IMR-90 (cell line): ENCODE results near the gene TNRC6A. TPM values are rescaled to one million over a fixed set of nuclear protein-coding genes. Genes with fewer than 3 reads are reported as not detected.
A peak's percentile ranks its signal among the peaks of the same experiment; 100 is the strongest.

Experiments used
- ATAC-seq: fragments of 200-7000 bp; cut with Tn5 transposase; 2 replicates; pipeline ENCODE4 v1.9.1; 2020; ENCODE audit warnings: low read depth, mild to moderate bottlenecking, moderate library complexity
- BruUV-seq: library from RNA; stranded (reverse); fragments of 400-500 nt; replicated peaks from 2 replicates; lab custom pipeline; 2021; lab: Mats Ljungman, UMichigan
- CTCF ChIA-PET: fragments of 300-600 bp; formaldehyde crosslinking; extraction: SDS; loops from one replicate; lab custom pipeline; 2021; ENCODE audit warnings: antibody characterized with exemption; lab: Yijun Ruan, JAX
- POLR2A ChIA-PET: fragments of 300-600 bp; sonication (Branson Sonifier 250); formaldehyde crosslinking; loops from one replicate; lab custom pipeline; 2022; ENCODE audit warnings: antibody characterized with exemption; ENCODE audit not compliant: unreplicated experiment; lab: Charles Lee
- DNase-seq: peaks from one replicate; pipeline ENCODE4 v3.0.0; 2013
- H2AFZ ChIP-seq: replicated peaks from 2 replicates; pipeline ENCODE3; 2013; ENCODE audit warnings: low read length, mild to moderate bottlenecking; ENCODE audit not compliant: poor library complexity
- H2AK5ac ChIP-seq: 2 replicates; pipeline ENCODE4 v1.6.1; 2013; ENCODE audit warnings: low read depth, low read length, inconsistent platforms
- H2AK9ac ChIP-seq: replicated peaks from 2 replicates; pipeline ENCODE3; 2013; ENCODE audit warnings: mild to moderate bottlenecking, low read depth, low read length, moderate library complexity; ENCODE audit not compliant: poor library complexity
- H2BK120ac ChIP-seq: 2 replicates; pipeline ENCODE4 v1.6.1; 2013; ENCODE audit warnings: low read depth, low read length, inconsistent platforms
- H2BK15ac ChIP-seq: 3 replicates; pipeline ENCODE4 v1.6.1; 2013; ENCODE audit warnings: low read depth, low read length, inconsistent platforms
- H2BK20ac ChIP-seq: 2 replicates; pipeline ENCODE4 v1.6.1; 2013; ENCODE audit warnings: low read depth, mild to moderate bottlenecking, inconsistent platforms, low read length, moderate library complexity
- H2BK5ac ChIP-seq: 2 replicates; pipeline ENCODE4 v1.6.1; 2013; ENCODE audit warnings: mild to moderate bottlenecking, low read depth, low read length, inconsistent platforms; ENCODE audit not compliant: poor library complexity, severe bottlenecking
- H3K14ac ChIP-seq: replicated peaks from 2 replicates; pipeline ENCODE4 v1.6.1; 2013; ENCODE audit warnings: low read depth, low read length, inconsistent platforms
- H3K18ac ChIP-seq: 2 replicates; pipeline ENCODE4 v1.6.1; 2013; ENCODE audit warnings: low read depth, low read length, control low read depth
- H3K23ac ChIP-seq: 2 replicates; pipeline ENCODE4 v1.6.1; 2013; ENCODE audit warnings: low read depth, low read length, inconsistent platforms
- H3K27ac ChIP-seq: 2 replicates; pipeline ENCODE4 v1.5.1; 2013; ENCODE audit warnings: mild to moderate bottlenecking, control low read depth, low read length; ENCODE audit not compliant: insufficient read depth
- H3K27me3 ChIP-seq: 2 replicates; pipeline ENCODE4 v1.6.1; 2013; ENCODE audit warnings: low read length; ENCODE audit not compliant: control insufficient read depth, insufficient read depth
- H3K36me3 ChIP-seq: 2 replicates; pipeline ENCODE4 v1.6.1; 2013; ENCODE audit warnings: low read length, mixed read lengths; ENCODE audit not compliant: control insufficient read depth, insufficient read depth
- H3K4ac ChIP-seq: 2 replicates; pipeline ENCODE4 v1.6.1; 2013; ENCODE audit warnings: low read depth, low read length, inconsistent platforms
- H3K4me1 ChIP-seq: 2 replicates; pipeline ENCODE4 v1.6.1; 2013; ENCODE audit warnings: low read length, mixed read lengths; ENCODE audit not compliant: control insufficient read depth, insufficient read depth
- H3K4me2 ChIP-seq: 2 replicates; pipeline ENCODE4 v1.6.1; 2013; ENCODE audit warnings: low read depth, mild to moderate bottlenecking, control low read depth, low read length, moderate library complexity
- H3K4me3 ChIP-seq: 2 replicates; pipeline ENCODE4 v1.5.1; 2013; ENCODE audit warnings: low read depth, mild to moderate bottlenecking, control low read depth, low read length, moderate library complexity; ENCODE audit not compliant: insufficient read depth
- H3K56ac ChIP-seq: 2 replicates; pipeline ENCODE4 v1.6.1; 2013; ENCODE audit warnings: low read length, inconsistent platforms; ENCODE audit not compliant: insufficient read depth; ENCODE audit errors: extremely low read depth
- H3K79me1 ChIP-seq, 2 experiments: 2 replicates each; pipeline ENCODE4 v1.6.1; 2013; ENCODE audit warnings: low read length in 2 of 2, inconsistent platforms in 1 of 2, low read depth in 1 of 2
- H3K9ac ChIP-seq: 2 replicates; pipeline ENCODE4 v1.6.1; 2013; ENCODE audit warnings: low read depth, low read length, control low read depth
- H3K9me1 ChIP-seq: 2 replicates; pipeline ENCODE4 v1.6.1; 2013; ENCODE audit warnings: low read length, inconsistent platforms; ENCODE audit not compliant: insufficient read depth
- H3K9me3 ChIP-seq: 2 replicates; pipeline ENCODE4 v1.6.1; 2013; ENCODE audit warnings: low read length; ENCODE audit not compliant: control insufficient read depth, insufficient read depth
- H4K20me1 ChIP-seq: 2 replicates; pipeline ENCODE4 v1.6.1; 2013; ENCODE audit warnings: low read length, inconsistent platforms; ENCODE audit not compliant: insufficient read depth
- H4K5ac ChIP-seq: 2 replicates; pipeline ENCODE4 v1.6.1; 2013; ENCODE audit warnings: mild to moderate bottlenecking, low read depth, low read length, control low read depth
- H4K8ac ChIP-seq, 2 experiments: 2 replicates each; pipeline ENCODE4 v1.6.1; 2013; ENCODE audit warnings: low read depth in 2 of 2, low read length in 2 of 2, control low read depth in 1 of 2, inconsistent platforms in 1 of 2
- H4K91ac ChIP-seq: 2 replicates; pipeline ENCODE4 v1.6.1; 2013; ENCODE audit warnings: low read depth, low read length, inconsistent platforms; ENCODE audit not compliant: insufficient read depth
- RCOR1 ChIP-seq: IDR thresholded peaks from 2 replicates; pipeline ENCODE4 v1.6.1; 2012; ENCODE audit warnings: mild to moderate bottlenecking, low read length, improper control_type of control experiment; ENCODE audit not compliant: insufficient replicate concordance
- RFX5 ChIP-seq: IDR thresholded peaks from 2 replicates; pipeline ENCODE4 v1.8.0; 2012; ENCODE audit warnings: low read depth, mild to moderate bottlenecking, low read length, moderate library complexity
- WGBS, 2 experiments: methylation state at CpG; one replicate each; pipeline versions ENCODE4 v1.1.5 to v1.1.7; 2013; ENCODE audit warnings: missing lambda C conversion rate in 2 of 2; ENCODE audit not compliant: insufficient read length in 1 of 2; ENCODE audit errors: extremely low coverage in 2 of 2; 5-methylcytosine and 5-hydroxymethylcytosine counted together
- dilution Hi-C: fragments of 300-500 bp; cut with HindIII; formaldehyde crosslinking; loops from one replicate; pipeline ENCODE4 v1.14.3; 2018; ENCODE audit warnings: low sequenced_read_pairs; ENCODE audit not compliant: unreplicated experiment
- in situ Hi-C: fragments of 300-500 bp; cut with MboI; formaldehyde crosslinking; loops from 3 replicates; pipeline ENCODE4 v1.14.3; 2019; ENCODE audit warnings: low sequenced_read_pairs, inconsistent platforms, mixed read lengths
- intact Hi-C: fragments of 100-400 bp; cut with micrococcal nuclease; formaldehyde crosslinking; loops from 2 replicates; pipeline ENCODE4 v1.10.0; 2022
- polyA plus RNA-seq, 3 experiments: library from polyadenylated mRNA; depleted of rRNA; stranded (reverse); fragments of >200 nt; gene quantifications; 2 replicates each; pipeline ENCODE4 v1.2.3, GENCODE V29; 2012; ENCODE audit warnings: low replicate concordance in 1 of 3
- total RNA-seq: library from RNA; depleted of rRNA; stranded (reverse); fragments of >200 nt; gene quantifications from 2 replicates; pipeline ENCODE4 v1.2.3, GENCODE V29; 2012
- TF ChIP-seq, protein P1 (sequence below): fragments of 150-350 bp; IDR thresholded peaks from 2 replicates; pipeline ENCODE4 v1.6.1; 2016; ENCODE audit warnings: low read depth, mild to moderate bottlenecking, low read length, moderate library complexity, borderline replicate concordance

Gene TNRC6A
- total and polyA plus RNA-seq, 2 of the 4 experiments (the other 2 are of a cell fraction): 32.4 to 42.3 TPM

DNA sequence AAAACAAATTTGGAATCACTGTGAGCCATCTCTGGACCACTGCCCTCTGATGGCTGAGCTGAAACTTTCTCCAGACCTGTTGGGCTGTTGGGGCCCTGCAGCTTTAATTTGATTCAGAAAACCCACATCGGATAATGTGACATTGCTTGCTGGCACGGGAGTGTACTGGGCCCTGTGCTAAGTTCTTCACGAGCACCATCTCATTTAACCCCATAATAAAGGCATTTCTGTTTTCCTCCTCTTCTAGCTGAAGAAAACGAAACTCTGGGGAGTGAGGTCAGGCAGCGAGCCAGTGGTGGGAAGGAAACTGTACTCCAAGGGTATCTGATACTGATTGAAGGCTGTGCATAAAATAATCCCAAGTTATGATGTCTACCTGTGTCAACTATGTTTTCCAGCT, 34.5 kb upstream of the TNRC6A start:
- Histone ChIP-seq H3K27ac (no peak overlapping the region), H4K91ac (0 out of 2 replicates have a peak overlapping the region, but pooled peaks have one; percentile 12), H2BK20ac (peak overlapping the region; percentile 14; the same call in 1 of the 2 replicates), H4K20me1 (no peaks in the 10 kb centered on the region), H2AK9ac (no peak overlapping the region), H3K4me1 (no peaks in the 10 kb centered on the region), H3K9ac (no peak overlapping the region), H3K79me1 (no peaks in the 10 kb centered on the region), H2AFZ (peak overlapping the region; percentile 46), H3K4me2 (no peak overlapping the region), H3K18ac (no peak overlapping the region), H3K4me3 (no peak overlapping the region), H4K5ac (no peak overlapping the region), H4K8ac (peak overlapping the region in 1 of 2 experiments; percentile 65; a peak in 1 of 4 replicates), H3K9me1 (no peaks in the 10 kb centered on the region), H2AK5ac (0 out of 2 replicates have a peak overlapping the region, but pooled peaks have one; percentile 15), H3K27me3 (no peaks in the 10 kb centered on the region), H3K4ac (peak overlapping the region; percentile 40; the same call in 1 of the 2 replicates), H3K23ac (no peak overlapping the region), H3K9me3 (no peaks in the 10 kb centered on the region; the same call in 1 of the 2 replicates), H3K14ac (0 out of 2 replicates have a peak overlapping the region, but pooled peaks have one; percentile 25), H2BK5ac (no peak overlapping the region), H2BK15ac (no peak overlapping the region), H2BK120ac (no peak overlapping the region), H3K36me3 (no peaks in the 10 kb centered on the region), H3K56ac (no peak overlapping the region)
- ChIA-PET POLR2A (no interaction called here), CTCF (interaction anchor here (1.0 kb wide), 1 partner anchor 115 kb away, joined by 3 read pairs; no protein-coding TSS in a partner anchor)
- BruUV-seq: no TSS peak
- TF ChIP-seq RCOR1 (no peak), RFX5 (no peak)
- TF ChIP-seq, protein P1, sequence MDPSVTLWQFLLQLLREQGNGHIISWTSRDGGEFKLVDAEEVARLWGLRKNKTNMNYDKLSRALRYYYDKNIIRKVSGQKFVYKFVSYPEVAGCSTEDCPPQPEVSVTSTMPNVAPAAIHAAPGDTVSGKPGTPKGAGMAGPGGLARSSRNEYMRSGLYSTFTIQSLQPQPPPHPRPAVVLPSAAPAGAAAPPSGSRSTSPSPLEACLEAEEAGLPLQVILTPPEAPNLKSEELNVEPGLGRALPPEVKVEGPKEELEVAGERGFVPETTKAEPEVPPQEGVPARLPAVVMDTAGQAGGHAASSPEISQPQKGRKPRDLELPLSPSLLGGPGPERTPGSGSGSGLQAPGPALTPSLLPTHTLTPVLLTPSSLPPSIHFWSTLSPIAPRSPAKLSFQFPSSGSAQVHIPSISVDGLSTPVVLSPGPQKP: no peak
- in situ Hi-C loops: no loop called here
- intact Hi-C loops: no loop called here
- WGBS, 2 experiments: no CpG with 5 or more reads among the region's 5 CpGs
- ATAC-seq (no peak), DNase-seq (no peak)
- dilution Hi-C loops: no loop called here
